Activated B cell treated with CpG ODN at 0.5 μM for 24 hours (primary cell): ENCODE data around the gene LCT. TPM values are rescaled to one million over a fixed set of nuclear protein-coding genes. Genes with fewer than 3 reads are reported as not detected.
A peak's percentile ranks its signal among the peaks of the same experiment; 100 is the strongest.

Experiments used
- ATAC-seq: fragments of 200-7000 bp; cut with Tn5 transposase; one replicate; pipeline ENCODE4 v1.10.0; 2021; ENCODE audit warnings: low read depth, mild to moderate bottlenecking, moderate library complexity
- CTCF ChIA-PET: fragments of 350-600 bp; sonication (Branson Sonifier 250); formaldehyde crosslinking; loops from one replicate; lab custom pipeline; 2021; ENCODE audit warnings: antibody characterized with exemption; lab: Charles Lee
- POLR2A ChIA-PET: fragments of 350-600 bp; sonication (Branson Sonifier 250); formaldehyde crosslinking; loops from one replicate; lab custom pipeline; 2021; ENCODE audit warnings: antibody characterized with exemption; lab: Charles Lee
- DNase-seq: peaks from one replicate; pipeline ENCODE4 v3.0.0; 2022
- H3K27ac Mint-ChIP-seq: one replicate; pipeline ENCODE4 v1.8.0; 2020; ENCODE audit warnings: mixed read lengths
- H3K27me3 Mint-ChIP-seq: one replicate; pipeline ENCODE4 v1.8.0; 2021; ENCODE audit warnings: mixed read lengths
- H3K36me3 Mint-ChIP-seq: one replicate; pipeline ENCODE4 v1.8.0; 2021; ENCODE audit warnings: low read depth, mixed read lengths
- H3K4me1 Mint-ChIP-seq: one replicate; pipeline ENCODE4 v1.8.0; 2021; ENCODE audit warnings: mixed read lengths
- H3K4me3 Mint-ChIP-seq: one replicate; pipeline ENCODE4 v1.8.0; 2020; ENCODE audit warnings: mild to moderate bottlenecking, mixed read lengths
- H3K9me3 Mint-ChIP-seq: one replicate; pipeline ENCODE4 v1.8.0; 2020; ENCODE audit warnings: mixed read lengths
- intact Hi-C: fragments of 100-400 bp; cut with micrococcal nuclease; formaldehyde crosslinking; loops from one replicate; pipeline ENCODE4 v1.15.1; 2024
- total RNA-seq: library from RNA; stranded (reverse); gene quantifications from 2 replicates; pipeline ENCODE4 v1.2.3, GENCODE V29; 2022
- TF ChIP-seq, protein P1 (sequence below): fragments of 200-600 bp; IDR thresholded peaks from one replicate; pipeline ENCODE4 v1.8.0; 2022; ENCODE audit warnings: antibody characterized with exemption, mild to moderate bottlenecking

The LCT gene
- total RNA-seq, 1 donor from 2014 or later: not detected

DNA sequence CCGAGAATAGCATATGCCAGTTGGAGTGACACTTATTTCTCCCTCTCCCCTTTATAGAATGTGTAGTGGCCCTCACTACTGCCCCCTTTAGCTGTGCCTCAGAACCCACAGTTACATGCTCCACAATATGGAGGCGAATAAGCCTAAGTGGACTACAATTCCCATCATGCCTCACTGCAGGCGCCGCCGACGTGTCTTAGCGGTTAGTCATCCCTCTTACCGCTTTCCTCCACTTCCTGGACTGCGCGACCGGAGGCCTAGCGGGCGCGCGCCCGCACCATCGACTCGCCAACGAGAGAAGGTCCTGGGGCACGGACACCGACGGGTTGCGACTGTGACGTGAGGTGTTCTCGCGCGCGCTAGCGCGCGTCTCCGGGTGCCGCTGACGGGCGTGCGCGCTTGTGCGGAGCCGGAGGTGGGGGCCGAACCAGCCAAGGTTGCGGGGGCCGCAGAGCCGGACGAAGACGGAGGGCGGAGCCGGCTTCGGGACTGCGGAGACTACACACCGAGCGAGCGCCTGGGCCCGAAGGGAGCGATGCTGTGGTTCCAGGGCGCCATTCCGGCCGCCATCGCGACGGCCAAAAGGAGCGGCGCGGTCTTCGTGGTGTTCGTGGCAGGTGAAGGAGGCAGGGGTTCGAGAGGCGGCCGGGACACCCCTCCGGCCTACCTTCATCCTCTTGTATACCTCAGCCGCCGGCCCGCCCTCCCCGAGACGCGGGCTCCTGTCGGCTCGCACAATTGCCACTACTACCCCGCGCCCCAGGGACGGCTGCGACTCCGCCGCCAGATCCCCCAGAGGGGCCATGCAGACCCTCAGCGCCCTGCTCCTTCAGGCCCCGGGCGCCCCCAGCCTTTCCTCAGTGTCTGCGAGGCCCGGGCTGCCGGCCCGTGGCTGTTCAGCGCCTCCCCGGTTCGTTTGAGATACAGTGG, 95.3 kb downstream of the LCT start, which contains the start of gene UBXN4:
Gene UBXN4, plus strand, starts transcription at position 461 of the 930 bp plus-strand sequence. Its CDS starts 75 bp downstream, at position 536.
- H3K27ac Mint-ChIP-seq: peak within 1 kb of the TSS; percentile 99
- peaks cover 21% of the 10 kb centered on the region for H3K36me3 Mint-ChIP-seq
- peaks cover 1% of the 10 kb centered on the region for H3K9me3 Mint-ChIP-seq
- POLR2A ChIA-PET: interaction anchor here (1.0 to 1.1 kb wide), 2 partner anchors 10 to 689 kb away, joined by 3 read pairs; partner anchors contain the start of gene RAB3GAP1
- H3K27me3 Mint-ChIP-seq: no peaks in the 10 kb centered on the region
- TF ChIP-seq, protein P1, sequence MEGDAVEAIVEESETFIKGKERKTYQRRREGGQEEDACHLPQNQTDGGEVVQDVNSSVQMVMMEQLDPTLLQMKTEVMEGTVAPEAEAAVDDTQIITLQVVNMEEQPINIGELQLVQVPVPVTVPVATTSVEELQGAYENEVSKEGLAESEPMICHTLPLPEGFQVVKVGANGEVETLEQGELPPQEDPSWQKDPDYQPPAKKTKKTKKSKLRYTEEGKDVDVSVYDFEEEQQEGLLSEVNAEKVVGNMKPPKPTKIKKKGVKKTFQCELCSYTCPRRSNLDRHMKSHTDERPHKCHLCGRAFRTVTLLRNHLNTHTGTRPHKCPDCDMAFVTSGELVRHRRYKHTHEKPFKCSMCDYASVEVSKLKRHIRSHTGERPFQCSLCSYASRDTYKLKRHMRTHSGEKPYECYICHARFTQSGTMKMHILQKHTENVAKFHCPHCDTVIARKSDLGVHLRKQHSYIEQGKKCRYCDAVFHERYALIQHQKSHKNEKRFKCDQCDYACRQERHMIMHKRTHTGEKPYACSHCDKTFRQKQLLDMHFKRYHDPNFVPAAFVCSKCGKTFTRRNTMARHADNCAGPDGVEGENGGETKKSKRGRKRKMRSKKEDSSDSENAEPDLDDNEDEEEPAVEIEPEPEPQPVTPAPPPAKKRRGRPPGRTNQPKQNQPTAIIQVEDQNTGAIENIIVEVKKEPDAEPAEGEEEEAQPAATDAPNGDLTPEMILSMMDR: no peak
- peaks cover 40% of the 10 kb centered on the region for H3K4me1 Mint-ChIP-seq
- ATAC-seq (peak; percentile 87), DNase-seq (peak; percentile 81)
- CTCF ChIA-PET: no interaction called here
- intact Hi-C loops: loop anchor here (1.0 to 10.0 kb wide), 7 partner anchors 135 to 823 kb away; partner anchors contain the start of genes CCNT2, DARS1, MCM6 and R3HDM1
- peak within 1 kb of the TSS; percentile 99 for H3K4me3 Mint-ChIP-seq

DNA sequence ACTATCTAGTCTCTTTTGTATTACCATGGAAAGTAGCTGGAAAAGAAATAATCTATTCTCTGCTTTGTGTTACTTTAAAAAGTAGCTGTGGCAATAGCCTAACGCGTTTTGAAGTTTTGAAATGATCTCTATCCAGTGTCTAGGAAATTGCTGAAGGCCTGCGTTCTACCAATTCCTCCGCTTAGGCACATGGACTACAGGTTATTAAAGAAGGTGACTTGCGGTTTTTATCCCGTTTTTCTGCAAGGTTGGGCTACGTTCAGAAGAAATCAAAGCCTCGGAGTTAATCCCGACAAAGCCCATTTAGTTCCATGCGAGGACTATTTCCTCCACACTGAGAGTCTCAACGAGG, 96.0 kb downstream of the LCT start:
- Mint-ChIP-seq H3K4me1 (peaks cover 34% of the 10 kb centered on the region), H3K27me3 (no peaks in the 10 kb centered on the region), H3K4me3 (no peak overlapping the region), H3K9me3 (peaks cover 1% of the 10 kb centered on the region), H3K36me3 (peaks cover 15% of the 10 kb centered on the region), H3K27ac (peak overlapping the region; percentile 99)
- no peak for DNase-seq
- intact Hi-C loops: loop anchor here (1.0 to 10.0 kb wide), 7 partner anchors 135 to 823 kb away; partner anchors contain the start of genes CCNT2, DARS1, MCM6 and R3HDM1
- TF ChIP-seq, protein P1: no peak
- ChIA-PET POLR2A (no interaction called here), CTCF (interaction anchor here (0.6 kb wide), 1 partner anchor 56 kb away, joined by 3 read pairs; no protein-coding TSS in a partner anchor)
- no peak for ATAC-seq

- H3K27me3 Mint-ChIP-seq: no peaks in the 10 kb centered on the region
- POLR2A ChIA-PET: no interaction called here
Observed at GRCh38 chr2:135740206-135740605, 96.8 kb downstream of the LCT start.

More at GRCh38 chr2:135740206-135740605, 96.8 kb downstream of the LCT start:
- TF ChIP-seq, protein P1: no peak
- no peak overlapping the region for H3K27ac Mint-ChIP-seq
- H3K36me3 Mint-ChIP-seq: peaks cover 11% of the 10 kb centered on the region
- peaks cover 1% of the 10 kb centered on the region for H3K9me3 Mint-ChIP-seq
- CTCF ChIA-PET: no interaction called here
- H3K4me1 Mint-ChIP-seq: peaks cover 30% of the 10 kb centered on the region
- DNase-seq (no peak), ATAC-seq (no peak)
- no peak overlapping the region for H3K4me3 Mint-ChIP-seq
- intact Hi-C loops: loop anchor here (2.0 to 10.0 kb wide), 3 partner anchors 245 to 642 kb away; partner anchors contain the start of gene DARS1

Other genes starting within 250 kb of the LCT start
- 87.8 and 107 TPM in 2 replicates for gene UBXN4, start 95.3 kb downstream of the LCT start, total RNA-seq
- 27.9 and 28.9 TPM in 2 replicates for gene MCM6, start 39.3 kb upstream of the LCT start, total RNA-seq
- gene DARS1, start 148.4 kb upstream of the LCT start, total RNA-seq: 96.3 and 103 TPM in 2 replicates